ENCODE measurements around the gene HIRA.
A peak's percentile ranks its signal among the peaks of the same experiment; 100 is the strongest.
"Not testable (repeated sequence)": the region's sequence is repeated elsewhere in the genome, so short reads cannot be mapped to it uniquely, and the experiment has no call there.

The HIRA gene

GRCh38 chr22:19461506-19461905 lies 30.0 kb upstream of the HIRA start:
- no peak for DNase-seq

- DNase-seq, result no peak
These were observed 28.5 kb upstream of the HIRA start for GRCh38 chr22:19460036-19460435.

DNA sequence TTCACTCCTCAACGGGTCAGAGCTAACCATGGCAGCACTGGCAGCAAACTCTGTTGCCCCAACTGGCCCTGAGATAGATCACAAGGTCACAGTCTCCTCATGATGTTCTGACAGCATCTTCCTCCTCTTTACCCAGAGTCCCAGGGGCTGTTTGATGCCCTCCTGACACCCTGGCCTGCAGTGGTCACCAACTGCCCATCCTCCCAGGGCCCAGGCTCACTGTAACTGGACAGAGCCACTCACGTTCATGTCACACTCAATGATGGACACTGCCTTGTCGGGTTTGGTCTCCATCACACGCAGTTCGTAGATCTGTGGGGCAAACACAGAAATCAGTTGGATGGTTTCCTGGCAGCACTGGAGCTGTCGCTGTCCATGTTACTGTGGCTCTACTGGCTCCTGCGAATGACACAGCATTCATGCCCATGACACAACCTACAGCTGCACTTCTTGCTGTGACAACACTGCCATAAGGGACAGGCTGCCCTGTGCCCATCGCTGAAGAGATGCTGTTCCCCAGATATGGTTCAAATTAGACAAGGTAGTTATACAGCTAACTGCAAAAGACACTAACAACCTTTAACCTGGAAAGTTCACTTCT lies 26.4 kb upstream of the HIRA start:
- no peak for DNase-seq

GRCh38 chr22:19456541-19456940 lies 25.0 kb upstream of the HIRA start:
- no peak for DNase-seq

GRCh38 chr22:19455585-19456370 lies 24.2 kb upstream of the HIRA start:
- DNase-seq, result no peak

- DNase-seq, result no peak
These were observed 23.5 kb upstream of the HIRA start for GRCh38 chr22:19455033-19455432.

DNA sequence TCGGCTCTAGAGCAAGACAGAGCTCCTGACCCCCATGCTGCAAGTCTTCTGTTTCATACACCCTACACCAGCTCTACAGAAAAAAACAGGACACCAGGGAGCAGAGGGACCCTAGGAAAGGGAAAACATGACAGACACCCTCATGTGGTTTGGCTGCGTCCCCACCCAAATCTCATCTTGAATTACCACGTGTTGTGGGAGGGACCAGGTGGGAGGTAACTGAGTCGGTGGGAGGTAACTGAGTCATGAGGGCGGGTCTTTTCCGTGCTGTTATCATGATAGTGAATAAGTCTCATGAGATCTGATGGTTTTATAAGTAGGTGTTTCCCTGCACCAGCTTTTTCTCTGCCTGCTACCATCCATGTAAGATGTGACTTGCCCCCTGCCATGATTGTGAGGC lies 22.6 kb upstream of the HIRA start:
- no peak for DNase-seq

- DNase-seq, result no peak
These were observed 22.2 kb upstream of the HIRA start for GRCh38 chr22:19453718-19454117.

- no peak for DNase-seq
These were observed 20.0 kb upstream of the HIRA start for GRCh38 chr22:19451570-19451969.

- DNase-seq, result no peak
These were observed 19.0 kb upstream of the HIRA start for GRCh38 chr22:19450363-19451175.

- no peak for DNase-seq
These were observed 17.9 kb upstream of the HIRA start for GRCh38 chr22:19449422-19449767.

DNA sequence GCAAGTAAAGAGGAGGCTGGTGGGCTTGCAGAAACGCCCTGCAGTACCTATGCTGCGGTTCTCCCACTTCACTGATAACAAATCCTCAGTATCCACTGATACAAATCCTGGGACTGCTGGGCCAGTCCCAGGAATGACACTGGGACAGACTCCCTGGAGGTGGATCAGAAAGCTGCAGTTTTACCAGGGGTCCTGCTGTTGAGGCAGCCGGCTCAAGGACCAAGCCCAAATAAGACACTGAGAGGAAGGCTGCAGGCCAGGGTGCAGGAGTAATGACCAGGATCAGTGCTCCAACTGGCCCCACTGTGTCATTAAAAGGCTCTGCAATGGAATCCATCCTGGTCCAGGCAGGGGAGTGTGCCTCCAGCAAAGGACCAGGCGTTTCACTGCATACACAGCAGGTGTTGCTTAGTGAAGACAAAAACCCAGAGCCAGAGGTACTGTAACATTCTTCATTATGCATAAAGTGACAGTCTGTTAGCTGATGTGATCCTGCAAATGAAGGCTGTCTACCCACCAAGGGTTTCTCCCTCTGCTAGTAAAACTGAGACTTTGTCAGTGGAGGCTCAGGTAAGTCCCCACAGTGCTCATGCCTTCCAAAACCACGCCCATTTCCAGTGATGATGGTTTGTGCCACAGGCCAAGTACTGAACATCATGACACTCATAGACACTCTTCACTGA lies 17.3 kb upstream of the HIRA start:
- no peak for DNase-seq

DNA sequence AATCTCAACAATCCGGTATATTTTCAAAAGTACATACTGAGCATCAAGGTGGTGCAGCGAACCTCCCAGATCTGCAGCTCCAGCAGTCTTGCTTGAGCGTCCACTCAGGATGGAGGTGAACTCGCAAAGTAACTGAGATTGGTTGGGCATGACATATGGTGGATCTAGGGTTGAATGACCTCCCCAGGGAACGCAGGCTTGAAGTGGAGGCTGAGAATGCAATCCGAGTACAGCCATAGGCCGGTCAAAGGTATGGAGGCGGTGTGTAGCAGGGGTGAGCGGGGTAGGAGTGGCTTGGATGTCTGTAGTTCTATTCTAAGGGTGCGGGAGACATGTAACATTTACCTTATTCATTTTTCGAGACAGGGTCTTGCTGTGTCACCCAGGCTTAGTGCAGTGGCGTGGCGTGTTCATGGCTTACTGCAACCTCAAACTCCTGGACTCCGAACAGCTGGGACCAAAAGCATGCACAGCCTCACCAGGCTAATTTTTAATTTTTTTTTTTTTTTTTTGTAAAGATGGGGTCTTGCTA lies 16.6 kb upstream of the HIRA start:
- DNase-seq, result peak; percentile 25 to 52

DNA sequence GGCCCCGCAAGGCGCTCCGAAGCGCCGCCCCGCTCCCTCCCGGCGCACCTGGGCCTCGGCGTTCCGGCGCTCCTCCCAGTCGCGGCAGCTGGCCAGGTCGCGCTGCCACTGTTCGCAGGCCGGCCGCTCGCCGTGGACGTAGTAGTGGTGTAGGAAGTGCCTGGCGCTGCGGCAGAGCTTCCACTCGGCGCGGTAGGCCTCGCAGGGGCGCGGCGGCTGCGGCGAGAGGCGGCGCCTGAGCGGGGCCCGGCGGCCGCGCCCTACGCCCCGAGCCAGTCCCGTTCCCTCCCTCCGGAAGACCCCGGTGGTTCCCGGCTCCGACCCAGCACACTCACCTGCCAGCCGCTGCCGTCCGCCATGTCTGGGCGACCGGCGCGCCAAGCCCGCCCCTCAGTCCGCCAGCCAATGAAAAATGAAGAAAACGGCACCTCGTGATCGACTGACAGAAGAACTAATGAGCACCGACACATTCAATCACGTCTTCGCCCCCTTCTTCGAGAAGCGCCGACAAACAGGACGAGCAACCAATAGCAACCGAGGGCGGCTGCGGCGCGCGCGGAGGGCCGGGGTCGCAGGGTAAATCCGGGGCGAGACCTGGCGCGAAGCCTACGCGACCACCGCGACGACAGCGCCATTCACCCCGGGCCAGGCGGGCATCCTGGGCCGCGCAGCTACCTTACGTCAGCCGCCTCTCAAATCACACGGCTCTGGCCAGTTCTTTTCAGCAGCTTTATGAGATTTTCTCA lies 16.0 kb upstream of the HIRA start, which contains the start of gene C22orf39:
C22orf39 (minus strand) TSS at position 382 of the 746 bp plus-strand sequence; CDS start at position 359, 23 bp downstream.
- DNase-seq, result peak; percentile 93 to 96

GRCh38 chr22:19446603-19447329 lies 15.2 kb upstream of the HIRA start:
- no peak for DNase-seq

DNA sequence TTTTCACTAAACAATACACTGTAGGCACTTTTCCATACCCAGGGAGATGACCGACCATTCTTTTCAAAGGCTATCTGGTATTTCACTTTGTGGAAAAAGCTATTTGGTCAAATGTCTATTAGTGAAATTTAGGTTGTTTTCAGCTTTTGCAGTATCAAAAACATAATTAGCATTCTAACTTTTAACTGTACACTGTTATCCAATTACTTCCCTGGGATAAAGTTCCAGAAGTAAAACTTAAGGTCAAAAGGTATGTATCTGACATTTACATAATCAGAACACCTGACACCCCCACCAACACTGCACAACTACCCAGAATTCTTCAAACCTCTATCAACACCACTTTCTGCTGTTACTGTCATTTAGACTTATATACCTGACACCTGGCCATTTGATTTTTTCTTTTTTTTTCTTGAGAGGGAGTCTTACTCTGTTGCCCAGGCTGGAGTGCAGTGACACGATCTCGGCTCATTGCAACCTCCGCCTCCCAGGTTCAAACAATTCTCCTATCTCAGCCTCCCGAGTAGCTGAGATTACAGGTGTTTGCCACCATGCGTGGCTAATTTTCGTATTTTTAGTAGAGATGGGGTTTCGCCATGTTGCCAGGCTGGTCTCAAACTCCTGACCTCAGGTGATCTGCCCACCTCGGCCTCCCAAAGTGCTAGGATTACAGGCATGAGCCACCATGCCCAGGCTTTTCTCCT lies 13.9 kb upstream of the HIRA start:
- DNase-seq, result not testable (repeated sequence)

GRCh38 chr22:19443544-19444211 lies 12.1 kb upstream of the HIRA start:
- DNase-seq, result no peak

DNA sequence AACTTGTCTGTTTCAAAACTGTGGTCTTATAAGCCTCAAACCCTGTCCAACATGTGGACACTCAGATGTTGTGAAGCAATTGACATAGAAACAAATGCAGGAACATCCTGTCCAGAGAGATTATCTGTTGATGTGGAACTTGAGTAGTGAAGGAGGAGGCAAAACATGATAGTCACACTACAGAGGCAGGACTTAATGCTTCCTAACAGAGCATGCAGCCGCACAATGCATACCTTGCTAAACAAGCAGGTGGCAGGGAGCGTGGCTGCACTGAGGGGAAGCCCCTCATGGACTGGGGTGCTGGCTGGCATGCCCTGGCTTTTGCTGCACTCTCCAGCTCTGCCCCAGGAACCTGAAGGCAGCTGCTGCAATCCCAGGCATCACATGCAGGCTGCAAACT lies 10.6 kb upstream of the HIRA start:
- DNase-seq, result no peak

DNA sequence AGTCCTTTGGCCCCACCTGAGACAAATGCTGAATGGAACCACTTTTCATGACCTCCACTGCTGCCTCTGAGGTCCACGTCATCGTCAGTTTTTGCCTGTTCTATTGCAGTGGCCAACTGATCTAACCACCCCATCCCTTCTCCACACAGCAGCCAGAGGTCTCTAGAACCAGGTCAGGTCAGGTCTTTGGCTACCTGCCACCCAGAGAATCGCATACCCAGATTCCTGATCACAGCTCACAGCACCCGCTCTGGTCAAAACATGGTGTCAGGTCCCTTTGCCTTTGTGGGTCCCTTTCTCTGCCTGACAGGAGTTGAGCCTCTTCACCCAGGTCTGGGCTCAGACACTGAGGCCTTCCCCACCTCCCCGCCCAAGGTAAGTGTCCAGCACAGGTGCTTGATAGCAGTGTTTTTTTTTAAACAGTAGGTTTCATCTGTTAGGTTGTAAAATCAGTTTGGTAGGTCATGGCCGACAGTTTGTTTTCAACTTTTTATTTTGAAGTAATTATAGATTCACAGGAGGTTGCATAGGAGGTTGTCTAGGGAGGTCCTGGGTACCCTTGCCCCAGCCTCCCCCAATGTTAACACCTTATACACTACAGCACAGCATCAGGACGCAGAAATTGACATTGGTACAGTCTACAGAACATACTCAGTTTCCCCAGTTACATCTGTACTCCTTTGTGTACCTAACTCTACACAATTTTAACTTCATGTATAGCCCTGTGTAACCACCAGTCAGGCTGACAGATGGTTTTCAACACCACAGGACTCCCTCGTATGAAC lies 9.1 kb upstream of the HIRA start:
- DNase-seq, result no peak

Measured in CD4-positive, alpha-beta T cell treated with Interleukin-4 for 1 hour (primary cell).